Neural cell (in vitro differentiated cells): ENCODE measurements around the gene STMN3. TPM values are rescaled to one million over a fixed set of nuclear protein-coding genes. Genes with fewer than 3 reads are reported as not detected.

ENCODE experiments used
- H2AFZ ChIP-seq: fragments of 200-600, 300-800 bp; sonication (generic), shearing (Covaris generic); 2 replicates; pipeline ENCODE4 v1.6.0; 2014; ENCODE audit warnings: low read depth, mild to moderate bottlenecking, antibody characterized with exemption, low read length, moderate library complexity
- H3F3A ChIP-seq: fragments of 200-600 bp; shearing (Covaris generic); 2 replicates; pipeline ENCODE4 v1.6.1; 2016; ENCODE audit warnings: mild to moderate bottlenecking, moderate library complexity, mixed read lengths, antibody characterized with exemption, low read length; ENCODE audit not compliant: insufficient read depth, poor library complexity, severe bottlenecking
- H3K27ac ChIP-seq: fragments of 200-600, 300-800 bp; sonication (generic), shearing (Covaris generic); 2 replicates; pipeline ENCODE4 v1.5.1; 2014; ENCODE audit warnings: mild to moderate bottlenecking, low read length, moderate library complexity
- H3K27me3 ChIP-seq: fragments of 300-800, 200-600 bp; sonication (generic), shearing (Covaris generic); 2 replicates; pipeline ENCODE4 v1.6.0; 2014; ENCODE audit warnings: mild to moderate bottlenecking, low read depth, low read length, moderate library complexity; ENCODE audit not compliant: insufficient read depth
- H3K36me3 ChIP-seq: fragments of 300-800, 200-600 bp; sonication (generic), shearing (Covaris generic); 2 replicates; pipeline ENCODE4 v1.5.1; 2014; ENCODE audit warnings: mild to moderate bottlenecking, antibody characterized with exemption, low read length, moderate library complexity; ENCODE audit not compliant: insufficient read depth
- H3K4me2 ChIP-seq: fragments of 300-800, 200-600 bp; sonication (generic), shearing (Covaris generic); 2 replicates; pipeline ENCODE4 v1.6.0; 2014; ENCODE audit warnings: mild to moderate bottlenecking, low read length
- H3K4me3 ChIP-seq: fragments of 300-800, 200-600 bp; sonication (generic), shearing (Covaris generic); 2 replicates; pipeline ENCODE4 v1.5.1; 2014; ENCODE audit warnings: mild to moderate bottlenecking, low read length, moderate library complexity
- H3K79me2 ChIP-seq: fragments of 200-600 bp; shearing (Covaris generic); replicated peaks from 2 replicates; pipeline ENCODE4 v1.6.0; 2014; ENCODE audit warnings: mild to moderate bottlenecking, low read length, moderate library complexity; ENCODE audit not compliant: insufficient read depth
- H3K9ac ChIP-seq: fragments of 300-800, 200-600 bp; sonication (generic), shearing (Covaris generic); 2 replicates; pipeline ENCODE4 v1.6.1; 2016; ENCODE audit warnings: mild to moderate bottlenecking, low read length, mixed read lengths
- H3K9me2 ChIP-seq: fragments of 200-600 bp; shearing (Covaris generic); 2 replicates; pipeline ENCODE4 v1.6.1; 2016; ENCODE audit warnings: mild to moderate bottlenecking, low read length, mixed read lengths; ENCODE audit not compliant: insufficient read depth
- H3K9me3 ChIP-seq: fragments of 200-600, 300-800 bp; sonication (generic), shearing (Covaris generic); 2 replicates; pipeline ENCODE4 v1.6.1; 2016; ENCODE audit warnings: mild to moderate bottlenecking, mixed run types, low read length, moderate library complexity, mixed read lengths
- H4K20me1 ChIP-seq: fragments of 200-600 bp; shearing (Covaris generic); 2 replicates; pipeline ENCODE4 v1.6.1; 2016; ENCODE audit warnings: mild to moderate bottlenecking, mixed run types; ENCODE audit not compliant: insufficient read depth
- CTCF ChIP-seq: fragments of 450-650 bp; IDR thresholded peaks from 2 replicates; pipeline ENCODE4 v1.5.1; 2014; ENCODE audit warnings: antibody characterized with exemption, mild to moderate bottlenecking, moderate library complexity; ENCODE audit not compliant: poor library complexity, severe bottlenecking
- EP300 ChIP-seq: fragments of 450-650 bp; conservative IDR thresholded peaks from 2 replicates; pipeline ENCODE4 v1.6.1; 2014; ENCODE audit warnings: antibody characterized with exemption, mild to moderate bottlenecking, moderate library complexity; ENCODE audit not compliant: poor library complexity, severe bottlenecking
- EZH2 ChIP-seq: fragments of 200-600, 300-800 bp; shearing (Covaris generic), sonication (generic); IDR thresholded peaks from 2 replicates; pipeline ENCODE4 v1.6.1; 2014; ENCODE audit warnings: antibody characterized with exemption, low read length, borderline replicate concordance, mild to moderate bottlenecking; ENCODE audit not compliant: insufficient read depth, poor library complexity, severe bottlenecking
- MXI1 ChIP-seq: fragments of 450-650 bp; conservative IDR thresholded peaks from 2 replicates; pipeline ENCODE4 v1.6.1; 2014; ENCODE audit warnings: antibody characterized with exemption, mild to moderate bottlenecking; ENCODE audit not compliant: poor library complexity, severe bottlenecking
- POLR2AphosphoS5 ChIP-seq: IDR thresholded peaks from 2 replicates; pipeline ENCODE4 v1.6.1; 2012
- RAD21 ChIP-seq: fragments of 450-650 bp; conservative IDR thresholded peaks from 2 replicates; pipeline ENCODE4 v1.6.1; 2014; ENCODE audit warnings: antibody characterized with exemption, mild to moderate bottlenecking, moderate library complexity
- SMC3 ChIP-seq: fragments of 450-650 bp; conservative IDR thresholded peaks from 2 replicates; pipeline ENCODE4 v1.6.1; 2014; ENCODE audit warnings: antibody characterized with exemption, mild to moderate bottlenecking, moderate library complexity; ENCODE audit not compliant: poor library complexity
- TAF1 ChIP-seq: IDR thresholded peaks from 2 replicates; pipeline ENCODE4 v1.6.1; 2012; ENCODE audit warnings: low read depth
- polyA plus RNA-seq: library from polyadenylated mRNA; depleted of rRNA; stranded (reverse); fragments of >200 nt; gene quantifications from 2 replicates; pipeline ENCODE4 v1.2.3, GENCODE V29; 2014
- TF ChIP-seq, protein P1 (sequence below): IDR thresholded peaks from 2 replicates; pipeline ENCODE4 v1.6.1; 2012; ENCODE audit warnings: borderline replicate concordance

Gene STMN3
- polyA plus RNA-seq, 1 donor from 2014 or later = 268 TPM

- no peaks in the 10 kb centered on the region for H3K36me3 ChIP-seq
- H3K27ac ChIP-seq = no peak overlapping the region
- no peak overlapping the region for H2AFZ ChIP-seq
- H3K9ac ChIP-seq = no peak overlapping the region
- no peak for TF ChIP-seq CTCF
- TF ChIP-seq POLR2AphosphoS5 = no peak
- TF ChIP-seq, protein P1, sequence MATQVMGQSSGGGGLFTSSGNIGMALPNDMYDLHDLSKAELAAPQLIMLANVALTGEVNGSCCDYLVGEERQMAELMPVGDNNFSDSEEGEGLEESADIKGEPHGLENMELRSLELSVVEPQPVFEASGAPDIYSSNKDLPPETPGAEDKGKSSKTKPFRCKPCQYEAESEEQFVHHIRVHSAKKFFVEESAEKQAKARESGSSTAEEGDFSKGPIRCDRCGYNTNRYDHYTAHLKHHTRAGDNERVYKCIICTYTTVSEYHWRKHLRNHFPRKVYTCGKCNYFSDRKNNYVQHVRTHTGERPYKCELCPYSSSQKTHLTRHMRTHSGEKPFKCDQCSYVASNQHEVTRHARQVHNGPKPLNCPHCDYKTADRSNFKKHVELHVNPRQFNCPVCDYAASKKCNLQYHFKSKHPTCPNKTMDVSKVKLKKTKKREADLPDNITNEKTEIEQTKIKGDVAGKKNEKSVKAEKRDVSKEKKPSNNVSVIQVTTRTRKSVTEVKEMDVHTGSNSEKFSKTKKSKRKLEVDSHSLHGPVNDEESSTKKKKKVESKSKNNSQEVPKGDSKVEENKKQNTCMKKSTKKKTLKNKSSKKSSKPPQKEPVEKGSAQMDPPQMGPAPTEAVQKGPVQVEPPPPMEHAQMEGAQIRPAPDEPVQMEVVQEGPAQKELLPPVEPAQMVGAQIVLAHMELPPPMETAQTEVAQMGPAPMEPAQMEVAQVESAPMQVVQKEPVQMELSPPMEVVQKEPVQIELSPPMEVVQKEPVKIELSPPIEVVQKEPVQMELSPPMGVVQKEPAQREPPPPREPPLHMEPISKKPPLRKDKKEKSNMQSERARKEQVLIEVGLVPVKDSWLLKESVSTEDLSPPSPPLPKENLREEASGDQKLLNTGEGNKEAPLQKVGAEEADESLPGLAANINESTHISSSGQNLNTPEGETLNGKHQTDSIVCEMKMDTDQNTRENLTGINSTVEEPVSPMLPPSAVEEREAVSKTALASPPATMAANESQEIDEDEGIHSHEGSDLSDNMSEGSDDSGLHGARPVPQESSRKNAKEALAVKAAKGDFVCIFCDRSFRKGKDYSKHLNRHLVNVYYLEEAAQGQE = no peak
- no peak for TF ChIP-seq RAD21
- no peak for TF ChIP-seq EP300
- TF ChIP-seq MXI1 = no peak
- TF ChIP-seq EZH2 = no peak
- TF ChIP-seq SMC3 = no peak
- no peak for TF ChIP-seq TAF1
- H3F3A ChIP-seq = no peaks in the 10 kb centered on the region
- no peak overlapping the region for H3K4me2 ChIP-seq
- no peaks in the 10 kb centered on the region for H4K20me1 ChIP-seq
- no peaks in the 10 kb centered on the region for H3K9me2 ChIP-seq
- no peaks in the 10 kb centered on the region for H3K79me2 ChIP-seq
- no peaks in the 10 kb centered on the region for H3K27me3 ChIP-seq
- no peak overlapping the region for H3K4me3 ChIP-seq
- no peaks in the 10 kb centered on the region for H3K9me3 ChIP-seq
These were observed 41.6 kb upstream of the STMN3 start for GRCh38 chr20:63694584-63695423.

DNA sequence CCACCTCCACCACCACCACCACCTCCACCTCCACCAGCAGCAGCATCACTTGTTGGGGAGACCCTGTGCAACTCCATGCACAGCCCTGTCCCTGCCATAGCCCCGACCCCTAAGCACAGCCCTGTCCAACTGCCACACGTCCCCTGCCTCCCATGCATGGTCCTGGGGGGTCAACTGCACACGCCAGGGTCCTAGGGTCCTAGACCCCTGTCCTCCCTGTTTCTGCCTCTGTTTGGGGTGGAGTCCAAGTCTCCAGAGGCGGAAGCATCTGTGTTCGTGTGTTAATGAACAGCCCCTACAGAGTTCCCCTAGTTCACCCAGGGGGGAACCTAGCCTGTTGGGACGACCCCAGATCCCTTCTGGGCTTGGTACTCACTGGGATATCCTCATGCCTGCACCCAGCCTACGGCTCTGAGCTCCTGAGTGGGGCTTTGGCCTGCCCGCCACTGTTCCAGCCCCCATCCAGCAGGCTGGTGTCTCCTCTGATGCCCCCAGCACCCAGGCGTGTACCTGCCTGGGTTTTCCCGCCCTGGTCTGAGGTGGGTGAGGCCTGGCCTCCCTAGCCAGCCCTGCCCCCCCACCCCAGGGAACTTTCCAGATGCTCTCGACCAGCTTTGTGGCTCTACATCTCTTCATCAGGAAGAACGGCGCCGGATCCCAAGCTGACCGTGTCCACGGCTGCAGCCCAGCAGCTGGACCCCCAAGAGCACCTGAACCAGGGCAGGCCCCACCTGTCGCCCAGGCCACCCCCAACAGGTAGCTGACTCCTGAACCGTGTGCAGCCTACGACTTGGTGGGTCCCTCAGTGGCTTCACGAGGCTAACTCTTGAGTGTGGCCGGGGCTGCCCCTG is 40.7 kb upstream of the STMN3 start:
- Histone ChIP-seq H2AFZ (no peak overlapping the region), H3K27me3 (no peaks in the 10 kb centered on the region), H4K20me1 (no peaks in the 10 kb centered on the region), H3K9ac (no peak overlapping the region), H3F3A (no peaks in the 10 kb centered on the region), H3K79me2 (no peaks in the 10 kb centered on the region), H3K9me3 (no peaks in the 10 kb centered on the region), H3K4me3 (no peak overlapping the region), H3K9me2 (no peaks in the 10 kb centered on the region), H3K36me3 (no peaks in the 10 kb centered on the region), H3K27ac (no peak overlapping the region), H3K4me2 (no peak overlapping the region)
- TF ChIP-seq RAD21 (no peak), MXI1 (no peak), POLR2AphosphoS5 (no peak), TAF1 (no peak), CTCF (no peak), SMC3 (no peak), EP300 (no peak), EZH2 (no peak)
- TF ChIP-seq, protein P1 = no peak
